GM19463 (cell line): ENCODE measurements around the gene NUDC.
"Not testable (repeated sequence)": the region's sequence is repeated elsewhere in the genome, so short reads cannot be mapped to it uniquely, and the experiment has no call there.

Source experiments
- ATAC-seq: cut with Tn5 transposase; IDR thresholded peaks from one replicate; pipeline ENCODE4 v1.9.1; 2021; ENCODE audit warnings: mild to moderate bottlenecking, moderate library complexity; ENCODE audit not compliant: unreplicated experiment

NUDC gene

GRCh38 chr1:26921540-26922430 lies at the start of gene NUDC:
Gene NUDC (plus strand): TSS chr1:26921743. CDS start chr1:26921849, 106 bp downstream.
- ATAC-seq, result peak; percentile 96

GRCh38 chr1:26873097-26873496 lies 48.4 kb upstream of the NUDC start:
- ATAC-seq, result not testable (repeated sequence)

- no peak for ATAC-seq
Measured at GRCh38 chr1:26874896-26875295, 46.6 kb upstream of the NUDC start.

- ATAC-seq, result no peak
Measured at GRCh38 chr1:26877326-26877725, 44.2 kb upstream of the NUDC start.

- ATAC-seq, result no peak
Measured at GRCh38 chr1:26879793-26880192, 41.8 kb upstream of the NUDC start.

- ATAC-seq, result not testable (repeated sequence)
Measured at GRCh38 chr1:26881611-26882010, 39.9 kb upstream of the NUDC start.

GRCh38 chr1:26882696-26883463 lies 38.7 kb upstream of the NUDC start:
- ATAC-seq, result no peak

- ATAC-seq, result no peak
Measured at GRCh38 chr1:26887125-26887524, 34.4 kb upstream of the NUDC start.

GRCh38 chr1:26888231-26888630 lies 33.3 kb upstream of the NUDC start:
- ATAC-seq, result no peak

GRCh38 chr1:26889551-26890466 lies 31.7 kb upstream of the NUDC start, which contains the start of gene GPN2:
Gene GPN2 (minus strand): TSS chr1:26890283. CDS start chr1:26890096, 187 bp downstream.
- ATAC-seq, result peak; percentile 85

GRCh38 chr1:26890467-26890796 lies 31.1 kb upstream of the NUDC start:
- peak; percentile 17 for ATAC-seq

- ATAC-seq, result no peak
Measured at GRCh38 chr1:26894263-26894662, 27.3 kb upstream of the NUDC start.

GRCh38 chr1:26897351-26897750 lies 24.2 kb upstream of the NUDC start:
- no peak for ATAC-seq

- no peak for ATAC-seq
Measured at GRCh38 chr1:26900001-26900814, 21.3 kb upstream of the NUDC start, which contains the start of gene GPATCH3. Gene GPATCH3 (minus strand): TSS chr1:26900467. CDS start chr1:26900442, 25 bp downstream.

- ATAC-seq, result no peak
Measured at GRCh38 chr1:26900815-26901511, 20.6 kb upstream of the NUDC start.

- ATAC-seq, result no peak
Measured at GRCh38 chr1:26907071-26907917, 14.2 kb upstream of the NUDC start.

- ATAC-seq, result no peak
Measured at GRCh38 chr1:26909951-26910342, 11.6 kb upstream of the NUDC start.
